GDM1 (cell line): ENCODE data around the gene CDKL4.
A peak's percentile ranks its signal among the peaks of the same experiment; 100 is the strongest.
"Not testable (repeated sequence)": the region's sequence is repeated elsewhere in the genome, so short reads cannot be mapped to it uniquely, and the experiment has no call there.

Experiments used
- DNase-seq: peaks from one replicate; lab custom pipeline; 2025; lab: John Stamatoyannopoulos, UW

CDKL4 gene

DNA sequence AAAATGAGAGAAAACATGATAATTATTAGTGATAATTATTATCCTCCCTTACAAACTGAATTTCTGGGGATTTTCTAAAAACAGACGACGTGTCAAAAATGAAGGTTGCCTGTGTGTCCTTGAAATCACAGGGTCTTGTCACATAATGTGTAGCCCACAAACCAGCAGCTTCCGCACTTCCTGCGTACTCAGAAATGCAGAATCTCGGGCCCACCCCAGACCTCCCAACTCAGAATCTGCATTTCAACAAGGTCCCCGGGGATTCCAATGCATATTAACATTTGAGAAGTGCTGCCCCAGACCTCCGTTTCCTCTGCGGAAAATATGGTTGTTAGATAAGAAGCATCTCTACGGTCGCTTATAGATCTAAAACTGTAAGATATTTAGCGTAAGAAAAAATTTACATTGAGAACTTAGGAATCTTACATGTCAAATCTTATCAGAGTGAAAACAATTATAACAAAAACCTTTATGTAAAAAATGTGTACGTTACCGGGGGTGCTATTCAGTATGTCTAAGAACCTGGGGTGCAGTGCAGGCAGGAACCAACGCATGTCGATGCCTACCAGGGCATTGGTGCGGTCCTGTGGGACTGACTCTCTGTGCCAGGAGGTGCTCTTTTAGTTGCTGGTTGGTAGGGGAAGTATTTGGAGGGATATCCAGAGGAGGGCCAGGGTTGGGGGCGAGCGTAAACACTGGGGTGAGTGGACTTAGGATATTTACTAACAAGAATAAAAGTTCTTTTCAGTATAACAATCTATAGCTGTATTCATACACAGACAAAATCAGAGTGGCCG, 15.2 kb downstream of the CDKL4 start:
- DNase-seq, result no peak

DNA sequence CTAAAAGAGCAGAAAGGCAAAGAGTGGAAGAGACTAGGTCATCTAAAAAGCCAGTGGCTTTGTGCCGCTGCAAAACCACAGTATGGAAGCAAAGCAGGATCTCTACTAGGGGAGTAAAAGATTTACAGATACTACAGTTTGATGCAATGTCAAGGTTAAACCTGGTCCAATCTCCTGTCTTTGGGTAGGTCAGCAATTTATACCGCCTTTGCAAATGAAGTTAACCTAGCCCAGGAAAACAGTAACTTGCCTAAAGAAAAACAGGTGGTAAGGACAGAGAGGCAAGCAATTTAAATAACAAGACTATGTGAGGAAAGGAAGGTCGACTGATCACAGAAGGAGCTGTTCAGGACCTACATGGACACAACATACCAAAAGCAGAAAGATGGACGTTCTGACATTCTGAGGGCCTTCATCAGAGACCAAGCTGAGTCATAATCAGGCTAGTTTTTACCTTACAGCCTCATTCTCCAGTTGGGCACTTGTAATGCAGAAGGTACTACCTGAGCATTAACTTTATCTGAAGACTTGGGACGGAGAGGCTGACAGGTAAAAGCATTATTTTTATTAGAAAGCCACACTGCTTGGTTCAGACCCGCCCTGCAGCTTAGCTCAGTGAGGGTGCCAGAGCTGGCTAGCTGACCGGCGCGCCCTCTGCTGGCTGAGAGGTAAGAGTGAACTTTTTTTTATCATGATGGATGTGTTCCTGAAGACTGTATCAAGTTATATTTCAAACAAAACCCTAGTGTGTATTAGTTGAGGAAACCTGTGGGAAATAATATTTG, 15.9 kb downstream of the CDKL4 start:
- DNase-seq, result peak; percentile 51

DNA sequence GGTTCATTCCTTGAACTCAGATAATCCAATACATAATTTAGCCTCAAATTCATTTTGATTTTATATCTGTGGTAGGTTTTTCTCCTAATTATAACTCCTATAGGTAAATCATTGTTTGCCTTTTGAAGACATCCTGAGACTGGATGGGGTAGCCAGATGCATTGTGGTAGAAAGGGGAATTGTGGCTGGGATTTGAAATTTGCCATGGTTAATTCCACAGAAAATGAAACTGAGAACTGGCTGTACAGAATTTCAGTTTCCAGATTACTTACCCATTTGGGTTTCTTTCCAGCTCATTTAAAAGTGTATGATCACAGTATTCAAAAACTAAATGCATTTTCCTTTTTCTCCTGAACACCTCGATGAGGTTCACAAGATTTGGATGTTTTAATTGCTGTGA, 18.2 kb downstream of the CDKL4 start:
- DNase-seq, result no peak

DNA sequence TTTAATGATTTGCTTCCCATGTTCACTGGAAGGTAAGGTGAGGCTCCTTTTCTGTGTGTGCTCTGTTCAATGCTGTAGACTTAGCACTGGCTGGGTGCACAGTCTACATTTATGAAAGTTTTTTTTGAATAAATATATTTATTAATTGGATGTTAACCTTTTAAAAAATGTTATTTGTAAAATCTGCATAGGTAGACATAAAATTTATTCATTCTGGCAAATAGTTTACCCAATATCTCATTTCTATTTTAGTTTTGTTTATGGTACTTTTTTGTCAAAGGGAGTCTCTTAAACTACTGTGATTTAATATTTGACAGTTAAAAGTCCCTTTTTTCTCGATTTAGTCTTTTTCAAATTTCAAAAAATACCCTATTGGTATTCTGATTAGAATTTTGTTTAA, 19.9 kb downstream of the CDKL4 start:
- DNase-seq, result no peak

DNA sequence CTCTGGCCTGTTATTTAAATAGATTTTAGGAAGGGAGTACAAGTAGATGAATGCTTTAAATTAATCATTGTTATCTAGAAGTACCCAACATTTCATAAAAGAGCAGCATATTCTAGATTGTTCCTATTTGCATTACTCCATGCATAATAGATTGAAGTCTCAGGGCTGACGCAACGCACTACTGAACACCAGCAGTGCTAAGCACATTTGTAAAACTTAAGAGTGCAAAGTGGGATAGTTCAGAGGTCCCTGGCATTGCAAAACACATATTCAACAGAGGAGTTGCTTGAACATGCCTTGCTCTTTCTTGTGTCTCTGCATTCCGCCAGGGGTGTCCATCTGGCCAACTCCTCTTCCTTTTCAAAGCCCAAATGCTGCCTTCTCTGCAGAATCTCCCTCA, 22.3 kb downstream of the CDKL4 start:
- no peak for DNase-seq

DNA sequence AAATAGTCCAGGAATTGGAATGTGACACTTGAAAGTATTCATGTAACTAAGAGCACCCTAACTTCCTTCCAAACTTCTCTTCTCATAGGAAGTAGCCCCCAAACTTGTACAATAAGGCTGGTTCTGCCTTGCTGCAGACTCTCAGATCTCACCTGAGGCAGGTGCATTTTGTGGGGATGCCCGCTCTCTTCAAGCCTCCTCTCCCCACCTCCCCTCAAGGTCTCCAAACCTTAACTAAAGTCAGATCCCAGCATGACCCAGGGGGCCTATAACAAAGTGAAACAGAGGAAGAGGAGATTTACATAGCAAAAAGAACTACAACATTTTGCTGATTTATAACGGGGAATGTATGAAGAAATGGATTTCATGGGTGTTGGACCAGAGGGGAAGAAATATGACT, 23.6 kb downstream of the CDKL4 start:
- DNase-seq, result no peak

DNA sequence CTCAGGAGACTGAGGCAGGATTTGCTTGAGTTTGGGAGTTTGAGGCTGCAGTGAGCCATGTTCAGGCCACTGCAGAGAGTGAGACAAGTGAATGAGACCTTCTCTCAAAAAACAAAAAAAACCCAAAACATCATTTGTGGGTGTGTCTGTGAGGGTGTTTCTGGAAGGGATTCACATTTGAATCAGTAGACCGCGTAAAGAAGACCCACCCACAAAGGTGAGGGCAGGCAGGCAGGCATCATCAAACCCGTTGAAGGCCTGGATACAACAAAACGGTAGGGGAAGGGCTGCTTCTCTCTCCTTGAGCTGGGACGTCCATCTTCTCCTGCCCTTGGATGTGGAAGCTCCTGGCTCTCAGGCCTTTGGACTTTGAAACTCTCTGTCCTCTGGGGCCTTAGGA, 25.4 kb downstream of the CDKL4 start:
- DNase-seq, result no peak

DNA sequence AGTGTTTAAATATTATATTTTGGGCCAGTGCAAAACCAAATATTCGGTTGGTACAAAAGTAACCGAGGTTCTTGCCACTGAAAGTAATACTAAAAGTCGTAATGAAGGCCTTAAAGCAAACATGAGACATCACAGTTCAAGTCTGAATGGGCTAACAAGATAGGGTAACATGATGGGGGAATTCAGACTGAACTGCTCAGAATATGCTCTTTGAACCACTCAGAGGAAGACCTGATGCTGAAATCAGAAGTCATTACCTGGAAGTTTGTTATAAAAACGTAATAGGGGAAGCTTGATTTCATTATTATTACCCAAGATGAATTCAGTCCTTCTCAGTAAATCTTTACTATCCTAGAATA, 26.6 kb downstream of the CDKL4 start:
- DNase-seq, result no peak

DNA sequence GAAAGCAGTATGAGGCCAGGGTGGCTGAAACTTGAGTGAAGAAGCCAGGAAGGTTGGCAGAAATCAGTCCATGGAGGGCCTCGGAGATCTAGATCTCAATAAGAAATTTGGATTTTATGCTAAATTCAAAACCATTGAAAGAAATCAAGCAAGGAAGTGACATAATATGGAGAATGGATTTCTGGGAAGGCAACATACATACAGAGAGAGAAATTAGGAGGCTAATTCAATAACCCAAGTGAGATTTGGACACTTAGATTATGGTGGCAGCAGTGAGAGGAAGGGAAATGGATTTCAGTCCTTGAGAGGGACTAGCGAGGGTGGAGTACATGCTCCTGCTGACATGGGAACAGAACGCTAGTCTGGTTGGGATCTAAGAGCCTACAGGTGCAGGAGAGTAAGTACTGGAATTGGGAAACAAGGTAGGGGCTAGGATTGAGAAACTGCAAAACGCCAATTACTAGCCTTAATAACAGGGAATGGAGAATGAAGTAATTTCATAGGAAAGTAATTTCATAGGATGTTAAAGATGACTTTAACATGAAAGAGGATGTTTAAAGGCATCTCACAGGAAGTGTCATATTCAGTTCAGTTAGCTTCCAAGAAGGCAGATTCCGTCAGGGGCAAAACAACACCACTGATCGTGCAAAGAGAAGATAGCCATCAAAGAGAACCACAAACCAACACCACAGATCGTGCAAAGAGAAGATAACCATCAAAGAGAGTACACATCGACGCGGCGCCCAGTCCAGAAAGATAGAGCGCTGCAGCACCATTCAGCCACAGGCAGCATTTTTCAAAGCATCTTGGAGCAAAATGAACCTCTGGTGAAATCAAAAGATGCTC, 27.2 kb downstream of the CDKL4 start:
- peak; percentile 31 for DNase-seq

DNA sequence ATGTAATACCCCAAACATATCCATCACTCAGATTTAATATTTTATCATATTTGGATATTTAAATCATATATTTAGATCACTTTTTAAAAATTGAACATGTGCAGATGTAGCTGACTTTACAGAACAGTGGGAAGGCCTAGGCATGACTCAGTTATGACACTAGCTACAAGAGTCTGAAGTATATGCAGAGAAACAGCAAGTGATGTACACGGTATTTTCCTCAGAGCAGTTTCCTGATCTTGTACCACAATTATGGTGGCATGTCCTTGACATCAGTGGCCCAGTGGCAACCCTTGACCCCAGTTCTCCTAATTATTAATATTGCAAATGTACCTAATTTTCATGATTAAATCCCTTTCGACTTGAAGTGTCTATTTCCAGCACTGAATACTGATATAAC, 28.2 kb downstream of the CDKL4 start:
- DNase-seq, result no peak

DNA sequence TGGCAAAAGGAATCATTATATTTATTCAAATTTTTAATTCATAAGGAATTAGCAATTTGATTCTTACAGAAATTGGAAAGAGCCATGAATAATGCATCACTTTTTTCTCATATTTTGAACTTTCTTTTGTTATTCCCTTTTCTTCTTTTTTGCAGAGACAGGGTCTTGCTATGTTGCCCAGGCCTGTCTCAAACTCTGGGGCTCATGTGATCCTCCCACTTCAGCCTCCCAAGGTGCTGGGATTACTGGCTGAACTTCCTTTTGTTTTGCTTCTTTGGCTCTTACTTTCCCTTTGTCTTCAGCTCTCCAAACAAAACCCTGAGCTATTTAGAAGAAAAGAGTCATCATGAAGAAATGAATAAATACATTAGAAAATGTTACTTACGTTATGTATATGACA, 30.8 kb downstream of the CDKL4 start:
- no peak for DNase-seq

DNA sequence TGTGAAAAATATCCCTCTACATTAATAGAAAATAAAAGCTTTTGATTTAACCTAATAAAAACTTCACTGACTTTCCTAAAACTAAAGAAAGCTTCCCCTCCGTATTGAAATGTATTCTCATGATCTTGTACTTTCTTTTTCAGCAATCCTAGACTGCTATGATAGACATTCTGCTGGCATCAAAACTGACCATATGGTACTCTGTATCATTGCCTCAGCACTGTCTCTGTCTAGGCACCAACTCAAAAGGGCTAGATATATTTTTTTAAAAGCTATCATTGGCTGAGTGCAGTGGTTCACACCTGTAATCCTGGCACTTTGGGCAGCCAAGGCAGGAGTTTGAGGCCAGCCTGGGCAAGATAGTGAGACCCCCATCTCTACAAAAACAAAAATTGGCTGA, 32.9 kb downstream of the CDKL4 start:
- DNase-seq, result no peak

DNA sequence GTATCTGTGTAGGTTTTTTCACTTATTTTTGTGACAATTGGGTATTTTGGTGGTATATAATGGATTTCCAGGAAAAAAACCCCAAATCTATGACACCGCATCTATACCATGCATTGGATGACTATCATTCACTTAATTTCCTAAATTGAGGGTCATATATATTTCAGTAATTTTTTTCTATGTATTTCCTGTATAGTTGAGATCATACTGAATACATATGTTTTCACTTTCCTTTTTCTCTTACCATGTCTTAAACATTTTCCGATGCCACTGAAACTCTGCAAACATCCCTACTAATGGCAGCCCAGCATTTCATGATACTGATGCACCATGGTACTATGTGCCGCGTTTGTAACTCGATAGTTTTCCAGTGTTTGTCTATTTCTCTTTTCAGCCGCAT, 40.4 kb downstream of the CDKL4 start:
- DNase-seq, result no peak

DNA sequence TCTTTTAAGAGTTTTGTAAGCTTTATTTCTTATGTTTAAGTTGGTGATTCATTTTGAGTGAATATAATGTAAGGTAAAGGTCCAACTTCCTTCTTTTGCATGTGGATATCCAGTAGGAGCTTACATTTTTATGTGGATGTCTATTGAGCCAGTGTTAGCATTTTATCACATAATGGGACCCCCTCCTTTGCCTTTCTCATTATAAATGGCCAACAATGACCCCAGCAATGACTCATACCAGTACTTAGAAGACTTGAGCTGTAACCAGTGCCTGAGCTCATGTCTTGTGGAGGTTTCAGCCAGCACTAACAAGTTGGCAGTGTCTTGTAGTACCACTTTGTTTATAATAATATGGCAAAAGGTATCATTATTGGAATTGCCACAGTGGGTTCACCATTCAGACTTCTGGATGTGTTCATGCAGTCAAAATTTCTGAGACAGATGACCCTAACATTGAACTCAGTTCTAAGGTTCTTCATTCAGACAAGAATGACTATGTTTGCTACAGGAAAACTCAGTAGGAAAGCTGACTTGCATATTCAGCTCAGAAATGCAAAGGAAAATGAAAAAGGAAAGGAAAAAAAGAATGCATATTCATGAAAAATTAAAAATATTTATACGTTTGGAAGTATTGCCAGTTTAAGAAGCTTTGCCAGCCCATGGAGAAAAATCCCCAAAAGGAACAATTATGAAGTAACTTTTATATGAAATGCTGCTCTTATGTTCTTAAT, 41.0 kb downstream of the CDKL4 start:
- no peak for DNase-seq

DNA sequence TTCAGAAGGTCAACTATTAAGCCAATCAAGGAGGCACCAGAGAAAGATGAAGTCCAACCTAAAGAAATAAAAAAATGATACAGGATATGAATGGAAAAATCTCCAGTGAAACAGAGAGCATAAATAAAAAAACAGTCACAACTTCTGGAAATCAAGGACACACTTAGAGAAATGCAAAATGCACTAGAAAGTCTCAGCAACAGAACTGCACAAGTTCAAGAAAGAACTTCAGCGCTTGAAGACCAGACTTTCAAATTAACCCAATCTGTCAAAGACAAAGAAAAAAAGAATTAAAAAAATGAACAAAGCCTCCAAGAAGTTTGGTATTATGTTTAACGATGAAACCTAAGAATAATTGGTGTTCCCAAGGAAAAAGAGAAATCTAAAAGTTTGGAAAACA, 46.8 kb downstream of the CDKL4 start:
- not testable (repeated sequence) for DNase-seq

DNA sequence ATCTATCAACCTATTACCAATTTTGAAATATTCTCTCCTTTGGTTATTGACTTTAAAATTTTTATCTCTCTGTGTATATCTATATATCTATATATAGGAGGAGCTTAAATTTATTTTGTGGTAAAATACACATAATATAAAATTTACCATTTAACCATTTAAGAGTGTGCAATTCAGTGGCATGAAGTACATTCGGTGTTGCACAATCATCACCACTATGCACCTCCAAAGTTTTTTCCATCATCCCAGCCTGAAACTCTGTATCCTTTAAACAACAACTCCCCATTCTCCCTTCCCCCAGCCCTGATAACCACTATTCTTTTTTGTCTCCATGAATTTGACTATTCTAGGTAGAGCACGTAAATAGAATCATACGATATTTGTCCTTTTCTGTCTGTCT, 49.1 kb downstream of the CDKL4 start:
- no peak for DNase-seq

DNA sequence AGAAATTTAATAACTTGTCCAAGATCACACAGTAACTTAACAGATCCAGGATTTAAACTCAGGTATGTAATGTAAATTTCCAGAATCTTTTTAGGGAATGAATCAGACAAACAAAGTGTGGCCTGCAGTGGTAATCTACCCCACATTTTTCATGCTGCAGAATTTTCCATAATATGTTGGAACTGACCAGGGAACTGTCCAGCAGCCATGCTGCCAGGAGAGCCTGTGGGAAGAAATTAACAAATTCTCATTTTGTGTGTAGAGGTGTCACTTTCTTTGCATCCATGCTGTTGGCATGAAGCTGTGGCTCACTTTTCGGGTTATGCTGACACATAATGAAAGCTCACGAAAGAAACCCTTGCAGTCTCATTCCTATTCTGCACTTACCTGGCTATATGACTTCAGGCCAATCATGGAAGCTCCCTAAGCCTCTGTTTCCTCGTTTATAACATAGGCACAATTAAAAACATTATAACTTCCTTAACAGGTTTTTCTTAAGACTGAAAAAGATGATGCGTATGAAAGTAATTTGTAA, 54.7 kb downstream of the CDKL4 start:
- DNase-seq, result no peak

DNA sequence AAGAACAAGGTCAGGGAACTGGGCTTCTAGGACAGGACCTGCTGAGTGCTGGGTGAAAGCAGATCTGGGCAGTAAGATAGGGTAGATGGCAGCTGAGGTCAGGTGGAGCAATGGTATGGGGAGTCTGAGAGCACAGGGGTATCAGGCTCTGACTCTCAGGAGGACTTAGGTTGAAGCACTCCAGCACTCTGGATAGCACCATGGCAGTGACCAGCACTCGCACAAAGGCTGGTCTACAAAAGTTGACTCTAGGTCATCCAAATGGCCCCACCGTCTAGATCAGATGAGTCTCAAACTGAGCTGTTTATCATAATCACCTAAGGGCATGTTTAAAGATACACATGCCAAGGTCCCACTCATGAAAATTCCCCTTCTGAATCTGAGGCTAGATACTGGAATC, 60.1 kb downstream of the CDKL4 start:
- no peak for DNase-seq

DNA sequence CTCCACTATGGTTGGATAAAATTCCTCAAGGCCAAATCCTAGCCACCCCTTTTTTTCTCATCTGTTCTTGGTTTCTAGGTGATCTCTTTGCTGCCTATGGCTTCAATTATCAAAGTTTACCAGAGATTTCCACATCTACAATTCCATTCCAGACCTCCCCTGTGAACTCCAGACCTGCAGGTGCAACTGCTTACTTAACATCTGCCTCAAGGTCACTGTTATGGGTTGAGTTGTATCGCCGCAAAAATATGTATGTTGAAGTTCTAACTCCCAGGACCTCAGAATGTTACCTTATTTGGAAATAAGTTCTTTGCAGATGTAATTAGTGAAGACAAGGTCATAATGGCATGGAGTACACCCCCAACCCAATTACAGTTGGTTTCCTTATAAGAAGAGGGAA, 62.5 kb downstream of the CDKL4 start:
- DNase-seq, result no peak

DNA sequence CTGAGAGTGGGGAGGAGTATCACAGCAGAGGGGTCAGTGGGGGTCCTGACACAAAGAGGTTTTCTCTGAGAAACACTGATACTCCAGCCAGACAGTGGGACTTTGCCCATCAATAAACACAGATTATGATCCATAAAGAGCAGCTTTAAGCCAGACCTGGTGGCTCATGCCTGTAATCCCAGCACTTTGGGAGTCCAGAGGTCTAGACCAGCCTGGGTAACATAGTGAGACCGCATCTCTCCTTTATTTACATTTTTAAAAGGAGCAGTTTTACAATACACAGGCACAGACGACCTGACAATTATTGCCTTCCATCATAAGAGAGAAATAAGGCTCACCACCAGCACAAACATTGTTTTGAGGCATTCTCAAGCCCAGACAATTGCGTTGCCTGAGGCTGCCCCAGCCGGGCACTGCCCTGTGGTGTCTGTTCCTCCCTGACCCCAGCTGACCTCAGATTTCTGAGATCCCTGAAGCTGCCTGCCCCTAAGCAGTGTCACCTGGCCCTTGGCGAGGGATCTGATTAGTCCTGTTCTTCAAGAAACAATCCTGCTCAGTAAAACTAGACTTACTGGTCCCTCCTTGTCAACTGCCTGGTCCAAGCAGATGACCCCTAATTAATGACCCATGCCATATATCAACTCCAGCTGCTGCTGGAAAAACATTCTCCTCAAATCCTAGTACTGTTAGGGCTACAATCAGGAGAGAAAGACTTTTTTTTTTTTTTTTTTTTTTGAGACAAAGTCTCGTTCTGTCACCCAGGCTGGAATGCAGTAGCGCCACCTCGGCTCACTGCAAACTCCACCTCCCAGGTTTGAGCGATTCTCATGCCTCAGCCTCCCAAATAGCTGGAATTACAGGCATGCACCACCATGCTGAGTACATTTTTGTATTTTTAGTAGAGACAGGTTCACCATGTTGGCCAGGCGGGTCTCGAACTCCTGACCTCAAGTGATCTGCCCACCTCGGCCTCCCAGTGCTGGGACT, 63.5 kb downstream of the CDKL4 start:
- no peak for DNase-seq

DNA sequence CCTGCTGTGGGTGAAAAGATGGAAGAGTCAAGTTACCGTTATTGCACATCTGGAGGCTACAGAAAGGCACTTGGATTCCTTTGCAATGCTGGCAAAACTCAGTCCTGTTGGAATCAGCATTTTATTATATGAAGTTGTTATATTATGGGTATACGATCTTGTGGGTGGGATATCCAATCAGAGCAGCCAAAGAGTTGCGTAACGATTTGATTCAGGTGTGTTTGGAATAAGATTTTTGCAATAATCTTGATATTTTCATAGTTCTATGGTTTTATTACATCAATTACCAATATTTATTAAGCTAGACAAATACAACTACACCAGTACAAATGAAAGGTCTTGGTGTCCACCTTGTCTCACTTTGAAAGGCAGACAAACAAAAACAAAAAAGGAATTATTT, 65.0 kb downstream of the CDKL4 start:
- DNase-seq, result no peak
